NCI-H460 (cell line): Measurements from ENCODE around the gene PHACTR1. TPM values are rescaled to one million over a fixed set of nuclear protein-coding genes. Genes with fewer than 3 reads are reported as not detected.

ENCODE experiments used
- DNase-seq: peaks from one replicate; pipeline ENCODE4 v3.0.0-alpha.2; 2016; ENCODE audit warnings: low read depth; ENCODE audit errors: extremely low read depth
- total RNA-seq: library from RNA; depleted of rRNA; stranded (reverse); fragments of >200 nt; shearing (Covaris generic); gene quantifications from 2 replicates; pipeline ENCODE4 v1.2.3, GENCODE V29; 2014

The PHACTR1 gene
- total RNA-seq, 1 experiment from 2014 or later, result not detected

DNA sequence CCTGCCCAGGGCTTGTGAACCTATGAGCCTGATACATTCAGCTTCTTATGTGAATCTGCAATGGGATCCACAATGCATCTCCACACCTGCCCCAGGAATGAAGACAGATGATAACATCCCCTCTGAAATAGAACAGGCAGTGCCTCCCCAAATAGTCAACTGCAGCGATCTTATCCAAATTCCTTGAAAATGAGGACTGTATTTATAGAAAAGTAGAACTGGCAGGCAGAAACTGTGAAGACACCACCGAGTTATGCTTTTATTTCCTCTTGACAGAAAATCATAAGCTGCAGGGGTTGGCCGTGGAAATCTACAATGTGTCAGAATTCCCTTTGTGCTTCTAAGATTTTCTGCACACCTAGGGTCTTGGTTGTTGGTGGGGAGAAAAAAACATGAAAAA is 341.5 kb downstream of the PHACTR1 start:
- no peak for DNase-seq

DNA sequence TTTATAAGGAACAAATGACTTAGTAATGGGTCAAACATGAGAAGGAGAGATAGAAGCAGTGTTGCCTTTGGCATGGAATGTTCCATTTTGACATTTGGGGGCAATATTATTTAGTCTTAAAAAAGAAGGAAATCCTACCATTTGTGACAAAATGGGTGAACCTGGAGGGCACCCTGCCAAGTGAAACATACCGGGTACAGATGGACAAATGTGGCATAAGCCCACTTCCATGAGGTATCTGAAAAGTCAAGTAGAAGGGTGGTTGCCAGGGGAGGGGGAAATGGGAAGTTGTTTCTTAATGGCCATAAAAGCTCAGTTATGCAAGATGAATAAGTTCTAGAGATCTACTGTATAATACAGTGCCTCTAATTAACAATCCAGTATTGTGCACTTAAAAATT is 342.5 kb downstream of the PHACTR1 start:
- no peak for DNase-seq

DNA sequence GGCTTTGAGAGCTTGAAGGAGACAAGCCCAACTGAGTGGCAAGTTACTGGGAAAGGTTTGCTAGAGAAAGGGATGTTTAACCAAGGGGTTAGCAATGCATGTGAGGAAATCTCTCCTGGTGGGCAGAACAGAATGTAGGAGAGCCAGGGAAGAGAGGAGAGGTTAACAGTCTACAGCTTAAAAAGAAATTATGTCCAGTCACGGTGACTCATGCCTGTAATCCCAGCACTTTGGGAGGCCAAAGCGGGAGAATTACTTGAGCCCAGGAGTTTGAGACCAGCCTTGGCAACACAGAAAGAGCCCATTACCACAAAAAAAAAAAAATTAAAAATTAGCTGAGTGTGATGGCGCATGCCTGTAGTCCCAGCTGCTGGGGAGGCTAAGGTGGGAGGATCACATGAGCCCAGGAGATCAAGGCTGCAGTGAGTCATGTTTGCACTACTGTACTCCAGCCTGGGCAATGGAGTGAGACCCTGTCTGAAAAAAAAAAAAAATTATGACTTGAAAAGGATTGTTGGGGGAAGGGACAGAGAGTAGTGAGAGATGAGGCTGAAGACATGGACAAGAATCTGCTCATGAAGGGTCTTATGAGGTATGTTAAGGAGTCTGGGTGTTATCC is 346.8 kb downstream of the PHACTR1 start:
- DNase-seq, result no peak

DNA sequence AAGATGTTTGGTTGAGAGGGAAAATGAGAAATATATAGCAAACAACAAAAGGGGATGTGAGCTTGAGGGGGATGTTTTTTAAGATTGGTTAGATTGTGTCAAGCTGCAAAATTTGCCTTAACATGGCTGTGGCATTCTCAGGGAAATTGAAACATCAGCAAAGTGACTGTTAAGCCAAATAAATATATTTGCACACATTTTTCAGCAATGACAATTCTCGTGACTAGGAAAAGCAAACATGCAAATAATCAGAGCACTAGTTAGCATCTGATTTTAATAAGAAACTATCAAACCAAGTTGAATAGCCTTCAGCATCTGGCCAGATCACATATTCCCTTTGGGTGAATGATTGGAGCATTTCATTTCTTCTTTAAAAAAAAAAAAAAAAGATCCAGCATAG is 349.0 kb downstream of the PHACTR1 start:
- no peak for DNase-seq

DNA sequence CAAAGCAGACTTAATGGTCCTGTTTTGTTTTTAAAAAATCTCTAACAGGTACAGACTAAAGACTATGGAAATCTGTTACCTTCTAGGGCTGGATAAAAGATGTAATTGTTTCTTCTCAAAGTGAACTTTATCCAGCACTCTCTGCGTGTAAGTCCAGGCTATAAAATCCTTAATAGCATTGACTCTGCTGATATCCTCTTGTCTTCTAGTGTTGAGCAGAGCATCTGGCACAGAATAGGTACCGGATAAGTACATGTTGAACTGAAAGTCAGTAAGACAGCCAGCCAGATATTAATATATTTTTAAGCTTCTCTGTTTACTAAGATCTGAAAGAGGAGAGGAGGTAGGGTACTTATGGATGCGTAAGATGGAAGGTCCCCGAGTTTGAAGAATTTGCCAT is 349.5 kb downstream of the PHACTR1 start:
- no peak for DNase-seq

DNA sequence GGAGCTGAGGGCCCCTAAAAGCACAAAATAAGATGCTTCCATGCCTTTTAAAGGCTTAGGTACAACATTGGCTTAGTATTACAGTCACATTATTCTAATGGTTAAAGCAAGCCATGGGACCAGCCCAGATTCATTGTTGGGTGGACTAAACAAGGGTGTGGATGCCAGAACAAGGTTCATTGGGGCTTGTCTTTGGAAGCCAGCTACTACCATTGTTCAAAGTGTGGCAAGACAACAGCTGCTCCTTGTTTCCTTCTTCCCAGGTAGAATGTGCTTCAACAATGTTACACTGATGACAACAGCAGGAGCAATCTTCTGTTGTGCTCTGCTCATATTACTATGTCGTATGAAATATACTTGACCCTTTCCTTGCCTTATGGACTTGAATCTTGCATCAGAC is 350.3 kb downstream of the PHACTR1 start:
- DNase-seq, result no peak

DNA sequence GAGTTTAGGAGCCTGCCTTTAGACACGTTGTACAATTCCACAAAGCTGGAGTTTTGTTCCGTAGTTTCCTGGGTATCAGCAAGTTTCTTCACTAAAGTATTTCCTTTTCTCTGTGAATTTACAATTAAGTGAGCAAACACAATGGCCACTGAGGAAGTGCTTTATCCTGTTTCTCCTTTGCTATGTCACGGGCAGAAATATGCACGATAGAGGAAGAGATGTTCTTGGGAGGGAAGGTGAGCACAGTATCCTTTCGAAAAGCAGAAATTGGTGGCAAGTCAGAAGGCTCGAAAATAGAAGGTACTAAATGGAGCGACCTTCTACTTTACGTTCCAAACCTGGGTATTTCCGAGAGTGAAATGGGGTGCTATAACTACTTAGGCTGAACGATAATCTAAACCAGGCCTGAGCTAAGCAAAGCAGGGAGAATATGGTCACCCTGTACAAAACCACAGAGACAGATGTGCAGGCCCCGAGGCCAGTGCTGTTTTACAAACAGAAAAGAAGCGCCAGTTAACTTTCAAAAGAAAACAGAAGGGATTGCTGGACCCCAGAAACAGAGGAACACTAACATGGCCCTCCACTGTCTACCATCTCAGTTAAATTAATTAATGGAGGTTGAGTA is 352.1 kb downstream of the PHACTR1 start:
- DNase-seq, result no peak

DNA sequence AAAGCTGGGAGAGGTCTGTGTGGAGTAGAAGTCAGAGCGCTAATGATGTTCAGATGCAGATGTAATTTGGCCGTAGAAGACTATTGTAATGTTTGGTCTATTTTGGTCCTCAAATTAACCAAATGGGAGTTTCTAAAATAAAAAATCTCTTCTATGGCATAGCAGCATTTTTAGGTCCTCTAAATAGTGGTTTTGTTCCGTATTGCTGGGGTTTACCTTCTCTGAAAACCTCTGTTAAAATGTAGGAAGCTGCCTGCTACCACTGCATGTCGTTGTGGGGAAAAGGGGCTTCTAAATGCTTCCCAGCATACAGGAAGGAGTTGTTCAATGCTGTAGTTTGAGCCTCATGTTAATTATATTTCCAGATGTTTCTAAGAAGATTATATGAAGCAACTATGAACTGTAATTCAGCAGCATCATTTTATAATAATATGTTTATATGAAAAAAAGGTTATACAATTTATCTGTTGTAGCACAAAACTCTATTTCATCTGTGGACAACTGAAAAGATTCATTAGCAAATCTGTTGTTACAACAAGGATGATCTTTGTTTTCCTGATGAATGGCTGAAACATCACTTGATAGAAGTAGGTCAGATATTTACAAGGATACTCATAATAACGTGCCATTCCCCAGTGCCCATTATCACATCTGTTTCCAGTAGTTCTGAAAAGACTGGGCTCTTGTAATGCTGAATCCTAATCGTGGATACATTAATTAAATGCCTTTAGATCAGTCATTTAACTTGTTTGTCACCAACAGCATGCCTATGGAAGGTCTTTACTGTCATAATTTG is 355.2 kb downstream of the PHACTR1 start:
- DNase-seq, result no peak

DNA sequence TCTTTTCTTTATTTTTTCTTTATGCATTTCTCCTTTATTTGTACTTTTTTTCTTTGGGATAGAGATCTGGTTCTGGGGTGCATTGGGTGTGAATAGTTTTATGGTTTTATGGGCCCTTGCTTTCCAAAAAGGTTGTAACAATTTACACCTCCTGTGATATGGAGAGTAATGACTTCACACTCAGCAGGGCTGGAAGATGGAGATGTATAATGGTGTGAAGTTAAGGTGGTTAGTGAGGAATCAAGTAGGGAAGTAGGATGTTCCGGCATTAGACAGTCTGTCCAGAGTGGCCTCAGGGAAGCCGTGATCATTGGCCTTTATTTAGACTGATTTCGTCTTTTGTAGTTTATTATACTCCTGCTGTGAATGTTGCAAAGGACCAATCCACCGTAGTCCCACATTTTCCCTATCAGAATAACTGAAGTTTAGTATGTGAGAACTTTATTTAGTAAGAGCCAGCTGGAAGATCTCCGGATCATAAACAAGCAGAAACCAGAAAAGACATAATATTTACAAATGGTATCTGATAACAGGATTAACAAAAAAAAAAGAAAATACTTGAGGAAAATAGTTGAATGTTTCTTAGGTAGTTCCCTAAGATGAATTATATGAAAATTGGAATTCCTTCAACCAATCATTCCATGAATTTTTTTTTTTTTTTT is 356.2 kb downstream of the PHACTR1 start:
- no peak for DNase-seq

DNA sequence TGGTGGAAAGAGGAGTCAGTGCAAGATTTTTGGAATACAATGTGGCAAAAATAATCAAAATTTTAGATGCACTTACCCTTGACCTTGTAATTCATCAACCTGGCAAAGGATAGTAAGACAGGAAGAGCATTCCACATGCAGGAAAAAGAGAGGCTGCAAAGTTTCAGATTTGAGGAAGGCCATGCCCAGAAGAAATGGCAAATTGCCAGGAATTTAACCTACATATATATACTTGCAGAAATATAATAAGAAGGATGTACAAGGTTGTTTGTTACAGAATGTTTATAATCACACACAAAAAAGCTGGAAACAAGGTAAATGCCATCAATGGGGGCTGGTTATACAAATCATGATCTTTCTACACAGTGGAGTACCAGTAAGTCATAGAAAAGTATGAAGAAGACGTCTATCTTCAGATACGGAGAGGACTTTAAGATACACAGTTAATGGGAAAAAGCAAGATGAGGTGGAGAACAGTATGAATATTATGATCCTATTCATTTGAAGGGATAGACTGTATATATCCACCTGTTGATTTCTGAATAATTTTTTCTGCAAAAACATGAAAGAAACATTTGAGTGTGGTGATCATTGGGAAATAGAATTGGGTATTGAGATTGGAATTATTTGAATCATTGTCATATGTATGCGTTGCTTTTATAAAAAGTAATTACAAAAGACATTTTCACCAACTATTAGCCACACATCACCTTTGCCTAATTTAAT is 358.0 kb downstream of the PHACTR1 start:
- no peak for DNase-seq

DNA sequence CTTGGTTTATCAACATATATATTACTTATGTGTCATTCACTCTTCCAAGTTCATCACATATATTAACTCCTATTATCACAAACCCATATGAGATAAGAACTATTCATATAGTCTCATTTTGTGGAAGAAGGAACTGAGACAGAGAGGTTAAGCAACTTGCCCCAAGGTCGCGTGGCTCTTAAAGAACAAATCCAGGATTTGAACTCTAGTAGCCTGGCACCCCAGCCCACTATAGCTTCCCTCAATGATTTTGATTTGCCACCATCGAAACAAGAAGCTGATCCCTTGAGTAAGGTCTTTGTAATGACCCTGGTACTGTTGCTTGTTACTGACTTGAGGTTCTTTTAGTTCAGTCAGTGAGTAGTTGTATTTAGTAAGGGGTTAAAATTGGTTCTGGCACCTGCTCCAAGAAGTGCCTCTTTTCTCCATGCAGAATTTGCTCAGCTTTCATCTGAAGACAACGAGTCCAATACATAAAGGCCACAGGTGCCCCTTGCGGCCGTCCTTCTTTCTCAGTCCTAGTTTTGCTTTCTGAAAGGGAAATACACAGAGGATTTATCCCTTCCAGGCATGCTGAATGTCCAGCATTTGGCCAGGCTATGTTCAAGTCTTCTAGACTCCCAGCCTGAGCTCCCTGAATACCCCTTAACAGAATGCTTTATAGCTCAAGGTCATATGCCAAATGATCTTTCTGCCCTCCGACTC is 358.7 kb downstream of the PHACTR1 start:
- DNase-seq, result no peak

DNA sequence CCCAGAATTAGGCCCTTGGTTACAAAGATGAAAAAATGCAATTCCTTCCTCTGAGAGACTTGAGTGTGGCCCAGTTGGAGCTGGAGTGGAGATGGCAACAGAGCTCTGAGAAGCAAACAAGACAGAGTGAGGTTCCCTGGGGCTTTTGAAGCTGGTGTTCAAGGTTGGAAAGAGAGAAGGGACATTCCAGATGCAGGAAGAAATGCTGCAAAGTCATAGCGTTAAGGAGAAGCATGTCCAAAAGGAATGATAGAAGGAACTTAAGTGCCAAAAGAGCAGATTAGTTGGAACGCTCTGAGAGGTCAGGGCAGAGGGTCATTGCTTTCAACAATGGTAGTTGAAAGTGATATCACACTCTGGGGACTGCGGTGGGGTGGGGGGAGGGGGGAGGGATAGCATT is 360.0 kb downstream of the PHACTR1 start:
- no peak for DNase-seq

DNA sequence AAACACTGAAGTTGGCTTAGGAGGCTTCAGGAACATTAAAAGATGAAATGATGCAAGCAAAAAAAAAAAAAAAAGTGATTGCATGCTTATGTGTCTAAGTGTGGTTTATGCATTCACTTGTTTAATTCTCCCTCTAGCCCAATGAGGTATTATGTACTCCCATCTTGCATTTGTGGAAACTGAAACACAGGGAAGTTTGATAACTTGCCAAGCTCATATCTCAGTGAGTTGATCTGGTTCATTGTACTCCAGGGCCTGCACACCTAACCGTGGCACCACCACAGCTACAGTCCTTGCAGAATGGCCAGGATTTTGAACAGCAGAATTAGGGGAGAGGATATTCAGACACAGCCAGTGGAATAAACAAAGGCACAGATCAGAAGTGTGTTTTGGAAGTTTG is 360.6 kb downstream of the PHACTR1 start:
- no peak for DNase-seq

DNA sequence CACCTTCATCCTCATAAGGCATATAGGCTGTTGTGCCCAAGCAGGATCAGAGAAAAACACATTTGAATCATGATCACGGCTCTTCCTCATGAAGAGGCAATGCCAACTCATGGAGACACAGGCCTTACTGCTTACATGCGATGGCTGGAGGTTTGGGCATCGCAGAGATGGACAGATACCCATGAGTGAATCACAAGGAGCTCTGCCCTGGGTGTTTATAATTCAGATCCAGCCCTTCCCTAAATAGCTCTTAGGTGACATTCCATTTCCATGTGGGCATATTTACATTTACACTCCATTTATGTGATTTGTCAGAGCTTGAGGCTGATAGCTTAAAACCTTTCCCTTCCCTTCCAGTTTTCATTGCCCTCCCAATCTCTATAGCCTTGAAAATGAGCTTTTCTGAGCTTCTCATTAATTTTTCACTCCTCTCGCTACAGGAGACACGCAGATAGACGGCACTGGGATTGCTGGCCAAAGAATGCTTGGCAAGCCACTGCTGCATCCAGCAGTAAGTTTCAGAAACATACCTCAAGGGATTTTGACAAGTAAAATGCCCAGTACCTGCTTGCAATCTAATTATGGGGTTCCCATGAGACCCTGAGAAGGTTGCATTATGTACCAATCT is 362.6 kb downstream of the PHACTR1 start:
- DNase-seq, result no peak

DNA sequence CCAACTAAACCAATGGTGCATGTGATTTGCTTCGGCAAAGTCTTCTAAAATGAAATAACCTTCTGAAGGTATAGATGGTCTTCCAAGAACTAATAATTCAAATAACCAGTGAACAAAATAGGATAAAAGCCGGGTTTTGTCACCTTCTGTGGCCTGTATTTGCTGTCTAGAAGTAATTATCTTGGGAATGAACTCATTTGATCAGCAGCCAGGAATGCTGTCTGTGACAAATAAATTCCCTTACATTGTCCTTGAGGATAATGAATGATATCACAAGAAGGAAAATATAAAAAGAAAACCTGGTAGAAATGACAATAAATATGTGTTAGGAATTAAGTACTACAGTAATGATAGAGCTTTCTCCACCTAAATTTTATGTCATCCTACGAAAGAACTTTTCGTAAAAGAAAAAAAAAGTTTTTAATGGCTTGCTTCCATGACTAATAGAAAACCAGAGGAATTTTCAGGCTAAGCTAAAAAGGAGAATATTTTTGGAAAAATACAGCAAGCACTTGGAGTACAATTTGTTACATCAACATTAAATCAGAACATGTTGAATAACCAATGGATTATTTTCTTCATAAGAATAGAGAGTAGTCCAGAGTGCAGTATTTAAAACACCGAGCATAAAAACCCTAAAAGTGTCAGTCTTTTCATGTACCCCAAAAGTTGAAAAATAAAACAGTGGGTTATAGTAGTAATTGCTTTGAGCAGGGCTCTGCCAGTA is 364.1 kb downstream of the PHACTR1 start:
- no peak for DNase-seq

DNA sequence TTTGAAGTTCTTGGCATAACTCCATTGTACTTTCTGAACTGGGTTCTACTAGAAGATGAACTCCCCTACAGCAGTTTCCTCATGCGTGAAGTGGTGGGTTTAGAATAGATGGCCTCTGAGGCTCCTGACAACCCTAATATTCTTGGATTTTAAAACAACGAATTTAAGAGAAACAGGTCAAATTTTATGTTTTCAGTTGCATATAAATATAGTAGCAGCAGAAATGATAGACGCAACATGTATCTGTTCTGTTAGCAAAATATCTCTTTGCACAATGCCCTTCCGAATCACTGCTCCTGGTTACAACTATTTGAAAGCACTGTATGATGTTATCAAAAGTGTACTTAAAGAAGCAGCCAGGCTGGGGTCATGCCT is 364.6 kb downstream of the PHACTR1 start:
- no peak for DNase-seq

DNA sequence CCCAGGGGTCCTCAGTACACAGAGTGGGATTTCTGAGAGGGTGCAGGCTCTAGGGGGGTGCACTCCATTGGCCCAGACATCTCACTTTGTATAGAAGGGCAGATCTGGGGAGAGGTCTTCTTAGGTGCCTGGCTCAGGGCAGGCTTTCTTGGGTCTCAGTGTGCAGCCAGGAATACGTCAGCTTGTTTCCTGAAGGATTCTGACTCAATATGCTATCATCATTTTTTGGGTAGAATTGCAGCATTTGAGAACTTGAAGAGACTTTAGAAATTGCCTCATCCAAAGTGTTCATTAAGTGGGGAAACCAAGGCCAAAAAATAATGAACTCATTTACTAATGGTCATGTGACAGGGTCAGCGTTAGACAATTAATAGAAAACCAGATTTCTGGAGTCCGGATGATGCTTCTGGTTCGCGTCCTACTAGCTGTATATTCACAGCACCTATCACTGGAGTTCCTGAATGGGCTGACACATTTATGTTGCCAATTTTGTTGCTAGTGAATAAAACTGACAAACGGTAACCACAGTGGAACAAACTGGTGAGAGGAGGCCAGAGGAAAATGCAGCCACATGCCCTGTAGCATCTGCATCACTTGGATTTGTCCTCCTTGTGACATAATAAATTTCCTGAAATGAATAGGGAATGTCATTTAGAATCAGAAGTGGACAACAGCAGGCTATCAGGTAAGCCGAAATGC is 372.9 kb downstream of the PHACTR1 start:
- DNase-seq, result no peak

DNA sequence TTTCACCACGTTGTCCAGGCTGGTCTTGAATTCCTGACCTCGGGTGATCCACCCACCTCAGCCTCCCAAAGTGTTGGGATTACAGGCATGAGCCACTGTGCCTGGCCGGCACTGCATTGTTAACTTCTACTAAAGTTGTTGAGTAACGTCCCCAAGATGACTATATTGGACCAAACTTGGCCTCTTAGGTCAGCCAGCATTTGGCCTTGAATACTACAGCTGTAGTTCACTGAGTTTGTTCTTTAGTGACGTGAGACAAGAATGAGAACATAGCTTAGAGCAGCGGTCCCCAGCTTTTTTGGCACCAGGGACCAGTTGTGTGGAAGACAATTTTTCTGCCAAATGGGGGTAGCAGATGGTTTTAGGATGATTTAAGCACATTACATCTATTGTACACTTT is 374.6 kb downstream of the PHACTR1 start:
- DNase-seq, result no peak
